Lung (tissue), 12 donors: ENCODE measurements around the gene KDM1B. TPM values are rescaled to one million over a fixed set of nuclear protein-coding genes. Genes with fewer than 3 reads are reported as not detected.

Experiments
- ATAC-seq: fragments of 200-7000 bp; cut with Tn5 transposase; one replicate; pipeline ENCODE4 v1.9.1; 2020; ENCODE audit warnings: moderate number of reproducible peaks; ENCODE audit not compliant: insufficient read depth, low FRiP score
- DNase-seq, 3 donors: peaks; one replicate each; pipeline ENCODE4 v3.0.0-alpha.2; 2013 to 2017
- H3K27ac ChIP-seq, 2 donors: one replicate each; pipeline ENCODE4 v1.5.1; 2013; ENCODE audit warnings: mild to moderate bottlenecking in 2 of 2, moderate library complexity in 2 of 2, control low read depth in 1 of 2, inconsistent platforms in 1 of 2, low read depth in 1 of 2, low read length in 1 of 2
- H3K27me3 ChIP-seq, 3 donors: one replicate each; pipeline ENCODE4 v1.5.1; 2013; ENCODE audit warnings: low read length in 2 of 3; ENCODE audit not compliant: control insufficient read depth in 3 of 3, insufficient read depth in 3 of 3
- H3K36me3 ChIP-seq, 4 donors: one replicate each; pipeline ENCODE4 v1.5.1; 2013; ENCODE audit warnings: low read length in 4 of 4, mild to moderate bottlenecking in 1 of 4, moderate library complexity in 1 of 4; ENCODE audit not compliant: control insufficient read depth in 4 of 4, insufficient read depth in 4 of 4
- H3K4me1 ChIP-seq, 5 donors: one replicate each; pipeline ENCODE4 v1.5.1; 2013; ENCODE audit warnings: low read length in 5 of 5, mild to moderate bottlenecking in 2 of 5, moderate library complexity in 1 of 5; ENCODE audit not compliant: control insufficient read depth in 5 of 5, insufficient read depth in 5 of 5
- H3K4me3 ChIP-seq: one replicate; pipeline ENCODE4 v1.5.1; 2013; ENCODE audit warnings: mild to moderate bottlenecking, control low read depth, moderate library complexity
- H3K9ac ChIP-seq, 2 donors: one replicate each; pipeline ENCODE4 v1.5.1; 2013; ENCODE audit warnings: low read length in 2 of 2, control low read depth in 1 of 2; ENCODE audit not compliant: insufficient read depth in 1 of 2
- H3K9me3 ChIP-seq, 4 donors: one replicate each; pipeline ENCODE4 v1.5.1; 2013; ENCODE audit warnings: low read length in 3 of 4, mild to moderate bottlenecking in 1 of 4, moderate library complexity in 1 of 4; ENCODE audit not compliant: control insufficient read depth in 4 of 4, insufficient read depth in 3 of 4
- WGBS, 2 donors: extraction: QIAGEN DNeasy Blood & Tissue Kit; methylation state at CpG; one replicate each; pipeline ENCODE4 v1.1.7; 2013; 5-methylcytosine and 5-hydroxymethylcytosine counted together
- polyA plus RNA-seq, 2 donors: library from polyadenylated mRNA; stranded (reverse); fragments of 200-250 nt; gene quantifications; one replicate each; pipeline ENCODE4 v1.2.1, GENCODE V29; 2013
- total RNA-seq, 2 donors: library from RNA; depleted of rRNA in 1 of 2; stranded (reverse); fragments of >200 nt in 1 of 2; gene quantifications; one replicate each; pipeline ENCODE4 v1.2.1, GENCODE V29; 2014 to 2021
- TF ChIP-seq, protein P1 (sequence below): IDR thresholded peaks from 2 replicates; pipeline ENCODE4 v1.5.1; 2012; ENCODE audit warnings: mild to moderate bottlenecking; ENCODE audit errors: control extremely low read depth, extremely low read depth
- donor health status: control.
- donor health status: control.
- donor health status: Bipolar disorder and iron deficiency.
- donor health status: healthy.
- donor health status: DM: yes; HTN: yes; CAD: no.

The KDM1B gene
- total and polyA plus RNA-seq, 4 donors, result 4.1 to 26.4 (median 19.6) TPM

DNA sequence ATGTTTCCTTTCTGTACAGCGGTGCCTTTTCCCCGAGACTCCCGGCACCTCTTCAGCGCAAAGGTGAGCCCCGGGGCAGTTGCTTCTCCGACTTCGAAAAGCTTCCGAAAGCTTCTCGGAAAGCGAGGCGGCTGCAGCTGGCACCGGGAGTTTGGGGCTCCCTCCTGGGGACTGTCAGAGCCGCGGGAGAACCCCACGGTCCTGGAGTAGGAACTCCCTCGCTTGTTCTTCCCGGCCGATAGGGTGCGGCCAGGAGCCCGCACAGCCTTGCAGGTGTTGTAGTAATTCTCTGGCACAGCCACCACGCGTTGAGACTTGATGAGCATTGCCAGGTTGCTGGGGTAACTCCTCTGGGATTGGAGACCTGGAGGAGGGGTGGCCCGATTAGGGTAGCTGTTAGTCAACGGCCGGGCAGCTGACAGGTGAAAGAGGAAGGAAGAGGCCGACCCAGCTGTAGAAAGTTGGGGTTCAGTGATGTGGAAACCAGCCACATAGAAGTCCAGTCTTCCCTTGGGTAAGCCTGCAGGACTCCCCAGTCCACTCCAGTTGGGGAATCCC lies 721 bp downstream of the KDM1B start:
- peak; percentile 41 to 62 (median 60) for DNase-seq
- no peaks in the 10 kb centered on the region for H3K9me3 ChIP-seq
- H3K4me3 ChIP-seq, result peak overlapping the region; percentile 98
- peak; percentile 23 for ATAC-seq
- TF ChIP-seq, protein P1, sequence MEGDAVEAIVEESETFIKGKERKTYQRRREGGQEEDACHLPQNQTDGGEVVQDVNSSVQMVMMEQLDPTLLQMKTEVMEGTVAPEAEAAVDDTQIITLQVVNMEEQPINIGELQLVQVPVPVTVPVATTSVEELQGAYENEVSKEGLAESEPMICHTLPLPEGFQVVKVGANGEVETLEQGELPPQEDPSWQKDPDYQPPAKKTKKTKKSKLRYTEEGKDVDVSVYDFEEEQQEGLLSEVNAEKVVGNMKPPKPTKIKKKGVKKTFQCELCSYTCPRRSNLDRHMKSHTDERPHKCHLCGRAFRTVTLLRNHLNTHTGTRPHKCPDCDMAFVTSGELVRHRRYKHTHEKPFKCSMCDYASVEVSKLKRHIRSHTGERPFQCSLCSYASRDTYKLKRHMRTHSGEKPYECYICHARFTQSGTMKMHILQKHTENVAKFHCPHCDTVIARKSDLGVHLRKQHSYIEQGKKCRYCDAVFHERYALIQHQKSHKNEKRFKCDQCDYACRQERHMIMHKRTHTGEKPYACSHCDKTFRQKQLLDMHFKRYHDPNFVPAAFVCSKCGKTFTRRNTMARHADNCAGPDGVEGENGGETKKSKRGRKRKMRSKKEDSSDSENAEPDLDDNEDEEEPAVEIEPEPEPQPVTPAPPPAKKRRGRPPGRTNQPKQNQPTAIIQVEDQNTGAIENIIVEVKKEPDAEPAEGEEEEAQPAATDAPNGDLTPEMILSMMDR, result no peak
- WGBS, 2 donors, result 1% methylated on average over 26 of the region's 26 CpGs
- H3K36me3 ChIP-seq, result peaks cover 0 to 10% (median 2%) of the 10 kb centered on the region in 4 donors
- H3K4me1 ChIP-seq, result peaks cover 2 to 16% (median 3%) of the 10 kb centered on the region in 5 donors
- H3K27ac ChIP-seq, result peak overlapping the region; percentile 91 to 97
- H3K27me3 ChIP-seq, result no peaks in the 10 kb centered on the region
- H3K9ac ChIP-seq, result peak overlapping the region; percentile 50 to 75

DNA sequence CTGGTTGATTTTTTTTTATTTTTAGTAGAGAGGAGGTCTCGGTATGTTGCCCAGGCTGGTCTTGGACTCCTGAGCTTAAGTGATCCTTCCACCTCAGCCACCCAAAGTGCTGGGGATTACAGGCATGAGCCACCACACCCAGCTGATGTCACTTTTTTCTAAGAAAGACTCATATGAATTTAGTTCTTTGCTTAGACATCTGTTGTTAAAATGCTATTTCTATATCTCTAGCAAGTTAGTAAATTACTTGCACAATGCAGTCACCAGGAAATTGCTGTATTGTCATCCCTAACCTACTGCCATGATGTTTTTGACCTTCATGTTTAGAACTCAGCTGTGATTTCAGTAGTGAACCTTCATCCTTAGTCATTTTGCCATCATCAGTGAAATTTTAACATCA lies 5.7 kb downstream of the KDM1B start:
- no peak overlapping the region for H3K9ac ChIP-seq
- DNase-seq (no peak), ATAC-seq (no peak)
- no peaks in the 10 kb centered on the region for H3K27me3 ChIP-seq
- H3K36me3 ChIP-seq, result peaks cover 10 to 30% (median 19%) of the 10 kb centered on the region in 4 donors
- no peak overlapping the region for H3K4me3 ChIP-seq
- H3K27ac ChIP-seq, result no peak overlapping the region
- H3K9me3 ChIP-seq, result no peaks in the 10 kb centered on the region
- peaks cover 0 to 4% (median 2%) of the 10 kb centered on the region in 5 donors for H3K4me1 ChIP-seq
- WGBS, 2 donors, result 79 to 81% methylated on average over 1 of the region's 1 CpG
- TF ChIP-seq, protein P1, result no peak

DNA sequence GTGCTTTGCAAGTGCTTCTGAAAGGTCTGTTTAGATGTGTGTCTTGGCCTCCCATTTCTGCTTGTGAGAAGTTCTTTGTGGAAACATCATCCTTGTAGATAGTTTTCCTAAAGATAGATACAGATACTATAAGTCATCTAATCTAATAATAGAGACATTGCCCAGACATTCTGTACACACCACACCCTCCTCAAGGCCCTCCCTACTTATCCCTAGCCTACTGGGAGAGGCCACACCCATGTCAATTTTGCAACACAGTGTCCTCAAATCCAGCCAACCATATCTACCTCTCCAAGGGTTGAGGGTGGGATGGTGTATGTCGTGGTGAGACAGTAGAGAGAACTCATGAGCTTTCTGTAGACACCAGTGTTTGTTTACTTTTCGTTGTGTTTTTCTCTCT lies 6.2 kb downstream of the KDM1B start:
- peaks cover 10 to 33% (median 21%) of the 10 kb centered on the region in 4 donors for H3K36me3 ChIP-seq
- WGBS, 2 donors, result 85 to 91% methylated on average over 2 of the region's 2 CpGs
- no peak for ATAC-seq
- H3K9me3 ChIP-seq, result no peaks in the 10 kb centered on the region
- no peak overlapping the region for H3K4me3 ChIP-seq
- TF ChIP-seq, protein P1, result no peak
- no peaks in the 10 kb centered on the region for H3K27me3 ChIP-seq
- H3K27ac ChIP-seq, result no peak overlapping the region
- H3K9ac ChIP-seq, result no peak overlapping the region
- H3K4me1 ChIP-seq, result peaks cover 0 to 3% (median 0%) of the 10 kb centered on the region in 5 donors
- DNase-seq, result no peak

DNA sequence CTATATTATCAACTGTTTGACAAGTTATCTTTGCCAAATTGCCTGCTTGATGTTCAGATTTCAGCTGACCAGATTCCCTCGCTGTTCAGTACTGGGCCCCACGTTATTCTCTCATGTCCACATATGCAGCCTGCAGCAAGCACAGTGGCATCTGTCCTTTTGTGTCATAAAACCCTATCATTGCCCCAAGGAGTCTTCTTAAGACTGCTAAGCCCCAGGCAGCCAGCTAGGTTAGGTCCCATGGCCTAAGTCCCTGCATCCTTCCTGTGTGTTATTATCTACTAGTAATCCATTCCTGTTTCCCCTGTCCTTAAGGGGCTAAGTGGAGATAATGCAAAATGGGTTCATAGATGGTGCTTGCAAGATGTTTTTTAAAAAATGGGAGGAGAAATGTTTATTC lies 7.2 kb downstream of the KDM1B start:
- Histone ChIP-seq H3K9me3 (no peaks in the 10 kb centered on the region), H3K27me3 (no peaks in the 10 kb centered on the region), H3K27ac (no peak overlapping the region), H3K4me1 (peaks cover 0 to 3% (median 0%) of the 10 kb centered on the region in 5 donors), H3K4me3 (no peak overlapping the region), H3K9ac (no peak overlapping the region), H3K36me3 (peaks cover 12 to 36% (median 24%) of the 10 kb centered on the region in 4 donors)
- ATAC-seq (no peak), DNase-seq (no peak)
- WGBS, 2 donors, result 92 to 98% methylated on average over 2 of the region's 2 CpGs
- TF ChIP-seq, protein P1, result no peak
